NCI-H748 treated with DMSO at 0.1 percent for 48 hours (cell line): ENCODE measurements around the gene VASH1.

Experiments used
- DNase-seq: peaks from one replicate; lab custom pipeline; 2025; lab: John Stamatoyannopoulos, UW

Gene VASH1

GRCh38 chr14:76742966-76743365, 18.3 kb upstream of the VASH1 start:
- no peak for DNase-seq

GRCh38 chr14:76752744-76753143, 8.5 kb upstream of the VASH1 start:
- DNase-seq = no peak

DNA sequence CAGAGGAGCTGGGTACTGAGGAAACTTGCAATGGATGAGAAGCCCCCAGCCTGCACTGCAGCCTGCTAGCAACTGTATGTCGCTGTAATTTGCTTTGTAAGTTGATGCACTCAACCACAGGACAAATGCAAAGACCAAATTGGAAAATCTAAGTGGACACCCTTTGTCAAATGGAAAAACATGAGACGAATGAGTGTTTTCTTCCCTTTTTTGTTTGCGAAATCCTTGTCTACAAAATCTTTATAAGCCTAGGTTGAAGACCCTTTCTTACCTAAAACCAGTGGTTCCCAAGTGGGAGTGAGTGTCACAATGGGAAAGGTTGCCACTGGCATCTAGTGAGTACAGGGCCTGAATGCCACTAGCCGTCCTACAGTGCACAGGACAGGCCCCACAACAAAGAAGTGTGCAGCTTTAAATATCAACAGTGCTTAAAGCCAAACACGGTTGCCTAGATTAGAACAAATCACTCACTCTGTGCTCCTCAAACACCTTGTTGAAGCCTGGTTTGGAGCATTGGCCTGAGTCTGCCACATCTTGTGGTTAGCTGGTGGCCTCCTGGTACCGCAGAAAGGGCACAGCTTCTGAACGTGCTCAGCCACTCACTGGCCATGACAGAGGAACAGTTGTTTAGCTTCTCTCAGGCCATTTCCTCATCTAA, 7.6 kb upstream of the VASH1 start:
- no peak for DNase-seq

DNA sequence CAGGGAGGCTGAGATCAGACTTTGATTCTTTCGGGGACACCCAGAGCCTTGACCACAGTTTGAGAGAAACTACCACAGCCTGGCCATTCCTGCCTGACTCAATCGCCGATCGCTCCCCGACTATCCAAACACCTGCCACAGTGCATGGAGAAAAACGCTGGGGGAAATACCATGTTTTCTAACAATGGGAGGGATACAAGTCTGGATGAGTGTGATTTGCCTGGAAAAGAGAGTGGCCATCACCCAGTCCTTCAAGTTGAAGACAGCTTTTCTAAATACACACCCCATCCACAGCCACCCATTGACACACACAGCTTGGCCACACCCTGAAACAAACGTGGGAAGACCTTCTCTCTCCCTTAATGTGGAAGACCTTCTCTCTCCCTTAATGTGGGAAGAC, 6.7 kb upstream of the VASH1 start:
- DNase-seq = no peak

DNA sequence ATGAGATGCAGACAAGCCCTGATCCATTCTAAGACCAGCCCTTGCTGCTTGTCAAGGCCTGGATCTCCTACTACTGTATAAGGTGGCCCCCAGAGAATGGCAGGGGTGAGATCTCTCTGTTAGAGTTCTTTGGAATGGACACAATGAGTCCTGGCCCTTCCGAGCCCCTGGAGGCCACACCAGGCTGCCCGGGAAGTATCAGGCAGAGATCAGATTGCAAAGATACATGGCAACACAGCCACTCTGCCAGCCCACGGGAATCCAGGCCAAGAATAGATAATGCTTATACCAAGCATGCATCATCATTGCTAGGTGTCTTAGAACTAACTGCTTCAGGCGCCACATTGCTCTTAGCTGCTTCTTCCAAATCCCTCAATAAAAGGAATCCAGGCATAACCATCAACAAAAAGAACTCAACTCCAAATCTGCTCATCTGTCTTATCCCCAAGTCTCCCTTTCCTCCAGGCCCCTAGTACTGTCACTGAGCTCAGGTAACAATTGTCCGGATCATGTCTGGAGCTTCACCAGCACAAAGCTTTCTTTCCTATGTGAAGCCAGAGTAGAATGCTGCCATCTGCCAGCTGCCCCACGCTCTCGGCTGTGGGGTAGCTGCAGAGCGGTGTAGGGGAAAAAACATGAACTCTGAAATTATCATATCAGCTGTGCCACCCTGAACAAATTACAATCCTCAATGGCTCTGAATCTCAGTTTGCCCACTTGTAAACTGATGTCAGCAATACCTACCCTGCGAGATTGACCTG, 5.5 kb upstream of the VASH1 start:
- no peak for DNase-seq

GRCh38 chr14:76756371-76756750, 4.9 kb upstream of the VASH1 start:
- no peak for DNase-seq

- DNase-seq = no peak
Measured at GRCh38 chr14:76759589-76759988, 1.7 kb upstream of the VASH1 start.

- DNase-seq = no peak
Measured at GRCh38 chr14:76760331-76761135, 735 bp upstream of the VASH1 start.

GRCh38 chr14:76761960-76762410, 717 bp downstream of the VASH1 start:
- DNase-seq = no peak

- DNase-seq = no peak
Measured at GRCh38 chr14:76762411-76763095, 1.3 kb downstream of the VASH1 start.

GRCh38 chr14:76763096-76764041, 2.1 kb downstream of the VASH1 start:
- no peak for DNase-seq

- DNase-seq = no peak
Measured at GRCh38 chr14:76765461-76765931, 4.2 kb downstream of the VASH1 start.

- DNase-seq = no peak
Measured at GRCh38 chr14:76767681-76768656, 6.7 kb downstream of the VASH1 start.

DNA sequence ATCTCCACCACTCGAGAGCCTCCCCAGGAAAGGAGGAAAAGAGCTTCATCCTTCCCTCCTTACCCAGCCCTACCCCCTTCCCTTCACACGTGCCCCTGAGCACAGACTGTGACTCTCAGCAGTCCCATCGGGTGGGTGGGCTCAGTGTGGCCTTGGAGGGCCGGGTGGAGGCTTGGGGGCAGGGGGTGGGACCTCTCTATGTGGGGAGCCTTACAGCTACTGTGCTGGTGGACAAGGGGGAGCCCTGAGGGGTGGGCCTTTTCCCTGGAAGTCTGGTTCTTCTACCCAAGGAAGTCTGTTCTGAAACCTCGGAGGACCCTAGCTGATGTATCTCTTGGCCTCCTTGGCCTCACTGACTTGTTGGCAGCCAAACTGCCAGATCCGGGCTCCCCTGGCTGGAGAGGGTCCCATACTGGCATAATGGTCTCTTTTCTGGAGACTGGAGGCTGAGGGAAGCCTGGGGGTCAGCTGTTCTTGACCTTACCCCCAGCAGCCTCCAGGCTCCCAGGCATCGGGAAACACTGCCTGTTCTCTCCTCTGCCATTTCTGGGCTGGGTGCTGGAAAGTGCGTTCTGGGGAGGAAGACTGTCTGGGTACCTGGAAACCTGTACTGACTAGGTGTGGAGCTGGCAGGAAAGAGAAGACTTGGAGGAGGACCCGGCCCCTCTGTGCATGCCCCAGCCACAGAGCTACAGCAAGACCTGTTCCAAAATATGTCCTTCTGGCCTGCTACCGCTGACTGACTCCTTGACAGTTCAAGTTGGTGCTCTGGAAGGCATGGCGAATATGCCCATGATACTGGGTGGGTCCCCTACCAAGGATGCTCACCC, 7.6 kb downstream of the VASH1 start:
- no peak for DNase-seq

GRCh38 chr14:76769636-76770292, 8.5 kb downstream of the VASH1 start:
- no peak for DNase-seq

- DNase-seq = no peak
Measured at GRCh38 chr14:76770521-76771436, 9.5 kb downstream of the VASH1 start.

DNA sequence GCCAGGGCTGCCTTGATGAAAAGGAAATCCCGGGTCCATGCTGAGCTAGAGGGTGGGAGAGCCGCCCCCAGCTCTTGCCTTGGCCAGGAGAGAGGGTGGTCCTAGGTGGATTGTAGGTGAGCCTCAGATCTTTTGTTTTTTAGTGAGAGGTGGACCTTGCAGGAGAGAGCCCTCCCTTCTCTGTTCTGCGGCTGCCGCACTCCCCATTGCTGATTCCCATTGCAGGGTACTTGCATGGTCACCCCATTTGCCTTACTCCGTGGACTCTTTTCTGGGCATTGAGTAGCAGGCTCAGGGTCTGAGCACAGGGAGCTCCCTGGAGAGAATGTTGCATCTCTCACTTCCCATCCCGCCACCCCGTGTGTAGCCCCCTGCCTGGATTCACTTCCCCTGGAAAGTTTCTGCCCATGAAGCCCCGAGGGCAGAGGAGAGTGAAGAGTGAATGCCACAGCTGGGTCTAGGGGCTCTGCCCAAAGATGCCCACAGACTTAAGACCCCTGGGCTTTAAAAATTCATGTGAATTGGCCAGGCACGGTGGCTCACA, 10.2 kb downstream of the VASH1 start:
- DNase-seq = no peak
